GM10266 (cell line): ENCODE results near the gene SLC40A1.

ENCODE experiments used
- DNase-seq: peaks from one replicate; pipeline ENCODE4 v3.0.0; 2012; ENCODE audit errors: extremely low spot score
- CTCF ChIP-seq: IDR thresholded peaks from 2 replicates; pipeline ENCODE4 v1.5.1; 2012; ENCODE audit warnings: mild to moderate bottlenecking, low read depth; ENCODE audit not compliant: control insufficient read depth, insufficient read depth; ENCODE audit errors: missing control alignments

The SLC40A1 gene

GRCh38 chr2:189595417-189595816 lies 14.8 kb upstream of the SLC40A1 start:
- no peak for TF ChIP-seq CTCF
- DNase-seq, result no peak

DNA sequence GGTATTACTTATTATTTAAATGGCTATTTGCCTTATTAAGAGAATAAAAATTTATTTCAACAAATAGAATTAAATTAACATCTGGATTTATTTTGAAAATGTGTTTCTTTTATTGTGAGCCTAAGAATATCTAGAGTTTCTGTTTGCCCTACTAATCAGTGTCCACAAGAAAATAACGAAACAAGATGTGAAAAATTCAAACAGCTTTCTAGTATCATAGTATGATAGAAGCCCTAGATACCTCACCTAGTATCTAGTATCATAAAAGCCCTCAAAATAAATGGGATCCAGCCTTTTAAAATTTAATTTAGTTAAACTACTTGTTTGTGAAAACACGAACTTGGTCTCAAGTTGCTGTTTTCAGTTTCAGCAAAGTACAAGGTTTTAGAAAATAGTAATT lies 13.7 kb upstream of the SLC40A1 start:
- no peak for DNase-seq
- no peak for TF ChIP-seq CTCF

GRCh38 chr2:189593115-189593514 lies 12.5 kb upstream of the SLC40A1 start:
- no peak for TF ChIP-seq CTCF
- DNase-seq, result no peak

GRCh38 chr2:189592353-189592984 lies 11.9 kb upstream of the SLC40A1 start:
- DNase-seq, result no peak
- TF ChIP-seq CTCF, result no peak

GRCh38 chr2:189587780-189588179 lies 7.2 kb upstream of the SLC40A1 start:
- TF ChIP-seq CTCF, result no peak
- DNase-seq, result no peak

- DNase-seq, result no peak
- no peak for TF ChIP-seq CTCF
Measured at GRCh38 chr2:189585226-189585756, 4.7 kb upstream of the SLC40A1 start.

GRCh38 chr2:189584686-189585085 lies 4.1 kb upstream of the SLC40A1 start:
- no peak for TF ChIP-seq CTCF

More at GRCh38 chr2:189584686-189585085, 4.1 kb upstream of the SLC40A1 start:
- DNase-seq, result no peak
